ENCODE measurements around the gene NINJ2. TPM values are rescaled to one million over a fixed set of nuclear protein-coding genes. Genes with fewer than 3 reads are reported as not detected.
A peak's percentile ranks its signal among the peaks of the same experiment; 100 is the strongest.
"Not testable (repeated sequence)": the region's sequence is repeated elsewhere in the genome, so short reads cannot be mapped to it uniquely, and the experiment has no call there.

NINJ2 gene
- total RNA-seq (2014; rRNA removed; shearing (Covaris generic)) = 8.6 and 10.9 TPM in 2 replicates

GRCh38 chr12:663293-663871 is at the start of gene NINJ2:
Gene NINJ2, minus strand, starts transcription at chr12:663445. Its CDS starts 85 bp downstream, at chr12:663360.
- no peak for DNase-seq (ENCODE audit: low spot score)

GRCh38 chr12:712172-712863 is 49.1 kb upstream of the NINJ2 start:
- DNase-seq (ENCODE audit: low spot score) = no peak

GRCh38 chr12:709455-710020 is 46.3 kb upstream of the NINJ2 start:
- DNase-seq (ENCODE audit: low spot score) = no peak

- not testable (repeated sequence) for DNase-seq (ENCODE audit: low spot score)
Measured at GRCh38 chr12:708084-708483, 44.8 kb upstream of the NINJ2 start.

- DNase-seq (ENCODE audit: low spot score) = no peak
Measured at GRCh38 chr12:704516-705242, 41.4 kb upstream of the NINJ2 start.

DNA sequence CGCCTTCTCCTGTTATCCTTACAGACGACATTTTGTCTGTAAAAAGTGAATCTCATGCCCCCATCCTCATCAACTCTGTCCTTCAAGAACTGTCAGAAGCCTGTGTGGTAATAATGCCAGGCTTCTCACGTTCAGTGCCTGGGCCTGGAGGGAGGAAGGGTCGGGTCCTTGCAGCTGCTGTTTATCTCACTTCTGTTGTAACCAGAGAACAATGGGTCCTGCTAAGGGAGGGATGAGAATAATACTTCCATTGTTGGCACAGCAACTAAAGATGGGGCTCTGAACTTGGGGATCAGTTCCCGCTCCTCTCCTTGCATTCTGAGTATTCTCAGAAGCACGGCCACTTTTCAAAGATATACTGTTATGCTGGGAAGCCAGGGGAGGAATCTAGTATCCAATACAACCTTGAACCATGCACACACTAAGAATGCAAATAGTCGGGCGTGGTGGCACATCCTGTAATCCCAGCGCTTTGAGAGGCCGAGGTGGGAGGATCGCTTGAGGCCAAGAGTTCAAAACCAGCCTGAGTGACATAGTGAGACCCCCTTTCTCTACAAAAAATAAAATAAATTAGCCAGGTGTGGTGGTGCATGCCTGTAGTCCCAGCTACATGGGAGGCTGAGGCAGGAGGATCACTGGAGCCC is 38.8 kb upstream of the NINJ2 start:
- no peak for DNase-seq (ENCODE audit: low spot score)

GRCh38 chr12:700016-700415 is 36.8 kb upstream of the NINJ2 start:
- no peak for DNase-seq (ENCODE audit: low spot score)

GRCh38 chr12:698222-698621 is 35.0 kb upstream of the NINJ2 start:
- not testable (repeated sequence) for DNase-seq (ENCODE audit: low spot score)

DNA sequence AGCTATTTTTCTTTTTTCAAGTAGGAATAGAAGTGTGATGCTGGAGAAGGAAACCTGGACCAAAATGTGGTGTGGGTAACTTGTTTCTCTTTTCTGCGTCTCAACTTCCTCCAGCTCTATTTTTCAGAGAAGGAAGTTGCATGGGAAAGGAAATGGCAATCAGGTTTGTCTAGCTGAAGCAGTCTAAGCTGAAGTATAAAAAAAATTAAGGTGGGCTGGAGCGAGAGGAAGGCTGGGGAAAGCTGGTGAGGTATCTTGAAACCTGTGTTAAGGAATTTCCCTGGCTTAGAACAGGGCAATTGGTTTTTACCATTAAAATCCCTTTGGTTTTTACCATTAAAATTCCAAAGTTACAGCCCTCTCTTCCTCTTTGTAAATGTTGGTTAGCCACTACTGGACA is 34.2 kb upstream of the NINJ2 start:
- DNase-seq (ENCODE audit: low spot score) = no peak

DNA sequence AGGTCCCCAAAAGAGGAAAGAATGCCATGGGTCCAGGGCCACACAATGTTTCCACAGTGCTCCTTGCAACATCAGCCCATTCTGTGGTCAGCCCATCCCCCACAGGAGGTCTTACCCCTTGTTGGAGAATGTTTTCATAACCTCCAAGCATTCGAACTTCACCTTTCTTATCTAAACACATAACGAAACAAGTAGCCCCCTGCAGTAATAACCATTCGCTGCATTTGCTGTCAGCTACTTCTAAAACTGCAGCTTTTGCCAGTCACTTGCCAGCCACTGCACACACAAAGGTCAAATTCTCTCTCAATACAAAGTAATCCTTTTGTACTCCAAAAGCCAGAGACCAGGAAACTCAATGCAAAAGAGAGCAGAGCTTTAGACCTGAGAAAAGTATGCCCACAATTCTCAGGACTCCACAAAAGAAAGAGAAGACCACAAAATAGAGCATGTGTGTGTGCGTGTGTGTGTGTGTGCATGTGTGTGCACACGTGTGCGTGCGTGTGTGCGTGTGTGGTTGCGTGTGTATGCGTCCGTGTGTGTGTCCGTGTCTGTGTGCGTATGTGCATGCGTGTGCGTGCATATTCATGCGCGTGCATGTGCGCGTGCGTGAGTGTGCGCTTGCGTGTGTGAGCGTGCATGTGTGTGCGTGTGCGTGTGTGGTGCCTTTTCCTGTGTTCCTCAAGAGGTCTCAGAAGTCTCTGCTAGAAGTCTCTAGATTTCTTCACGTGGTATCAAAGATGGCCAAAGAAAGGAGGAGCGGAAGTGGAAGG is 31.7 kb upstream of the NINJ2 start:
- DNase-seq (ENCODE audit: low spot score) = no peak

GRCh38 chr12:693934-694533 is 30.8 kb upstream of the NINJ2 start:
- DNase-seq (ENCODE audit: low spot score) = no peak

- DNase-seq (ENCODE audit: low spot score) = no peak
Measured at GRCh38 chr12:692274-692673, 29.0 kb upstream of the NINJ2 start.

DNA sequence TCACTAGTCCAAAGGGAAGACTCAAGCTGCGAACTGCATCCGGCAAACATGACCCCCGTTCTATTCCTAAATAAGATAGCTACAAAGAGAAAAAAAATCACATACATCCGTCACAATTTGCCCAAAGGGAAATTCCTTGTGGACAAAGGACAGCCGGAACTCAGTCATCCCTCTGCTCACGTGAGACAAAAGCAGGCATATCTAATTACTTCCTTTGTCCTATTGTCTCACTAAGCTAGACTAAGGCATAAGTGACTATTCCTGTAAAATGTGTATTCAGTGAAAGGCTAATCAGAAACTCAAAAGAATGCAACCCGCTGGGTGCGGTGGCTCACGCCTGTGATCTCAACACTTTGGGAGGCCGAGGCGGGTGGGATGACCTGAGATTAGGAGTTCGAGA is 27.2 kb upstream of the NINJ2 start:
- no peak for DNase-seq (ENCODE audit: low spot score)

DNA sequence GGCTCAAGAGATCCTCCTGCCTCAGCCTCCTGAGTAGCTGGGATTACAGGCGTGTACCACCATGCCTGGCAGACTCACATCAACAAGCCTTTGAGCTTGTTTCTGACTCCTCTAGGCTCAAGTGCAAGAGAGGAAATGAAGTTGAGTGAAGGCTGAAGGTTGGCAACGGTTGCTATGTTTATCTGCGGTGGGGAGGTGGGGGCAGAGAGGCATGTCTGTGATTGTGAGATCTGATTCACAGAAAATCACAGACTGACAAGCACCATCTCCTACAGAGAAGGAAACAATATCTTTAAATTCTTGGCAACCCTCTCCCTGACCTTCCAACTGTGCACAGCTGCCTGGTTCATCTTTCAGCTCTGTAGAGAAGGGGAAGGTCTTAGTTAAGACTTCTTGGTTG is 22.1 kb upstream of the NINJ2 start:
- DNase-seq (ENCODE audit: low spot score) = peak; percentile 16

GRCh38 chr12:684416-684815 is 21.2 kb upstream of the NINJ2 start:
- no peak for DNase-seq (ENCODE audit: low spot score)

DNA sequence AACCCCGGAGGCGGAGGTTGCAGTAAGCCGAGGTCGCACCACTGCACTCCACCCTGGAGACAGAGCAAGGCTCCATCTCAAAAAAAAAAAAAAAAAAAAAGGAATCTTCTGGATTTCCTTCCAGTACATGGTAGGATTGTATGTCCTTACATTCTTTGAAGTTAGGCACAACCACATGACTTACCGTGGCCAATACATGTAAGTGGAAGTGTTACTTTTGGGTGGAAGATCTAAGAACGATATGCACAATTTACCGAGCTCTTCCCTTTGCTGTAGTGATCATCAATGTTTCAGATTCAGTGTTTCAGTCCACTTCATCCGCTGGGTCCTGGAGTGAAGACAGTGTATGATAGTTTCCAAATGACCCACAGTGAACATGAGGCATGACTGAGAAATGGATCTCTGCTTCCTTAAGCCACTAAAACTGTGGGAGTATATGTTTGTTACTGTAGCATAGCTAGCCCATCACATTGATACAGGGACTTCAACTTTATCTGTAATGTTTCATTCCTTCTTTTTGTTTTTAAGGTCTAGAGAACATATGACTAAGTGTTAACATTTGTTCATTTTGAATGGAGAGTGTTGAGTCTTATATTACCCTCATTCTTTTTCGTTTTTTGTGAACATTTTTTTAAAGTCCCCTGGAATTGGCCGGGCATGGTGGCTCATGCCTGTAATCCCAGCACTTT is 18.5 kb upstream of the NINJ2 start:
- DNase-seq (ENCODE audit: low spot score) = no peak

DNA sequence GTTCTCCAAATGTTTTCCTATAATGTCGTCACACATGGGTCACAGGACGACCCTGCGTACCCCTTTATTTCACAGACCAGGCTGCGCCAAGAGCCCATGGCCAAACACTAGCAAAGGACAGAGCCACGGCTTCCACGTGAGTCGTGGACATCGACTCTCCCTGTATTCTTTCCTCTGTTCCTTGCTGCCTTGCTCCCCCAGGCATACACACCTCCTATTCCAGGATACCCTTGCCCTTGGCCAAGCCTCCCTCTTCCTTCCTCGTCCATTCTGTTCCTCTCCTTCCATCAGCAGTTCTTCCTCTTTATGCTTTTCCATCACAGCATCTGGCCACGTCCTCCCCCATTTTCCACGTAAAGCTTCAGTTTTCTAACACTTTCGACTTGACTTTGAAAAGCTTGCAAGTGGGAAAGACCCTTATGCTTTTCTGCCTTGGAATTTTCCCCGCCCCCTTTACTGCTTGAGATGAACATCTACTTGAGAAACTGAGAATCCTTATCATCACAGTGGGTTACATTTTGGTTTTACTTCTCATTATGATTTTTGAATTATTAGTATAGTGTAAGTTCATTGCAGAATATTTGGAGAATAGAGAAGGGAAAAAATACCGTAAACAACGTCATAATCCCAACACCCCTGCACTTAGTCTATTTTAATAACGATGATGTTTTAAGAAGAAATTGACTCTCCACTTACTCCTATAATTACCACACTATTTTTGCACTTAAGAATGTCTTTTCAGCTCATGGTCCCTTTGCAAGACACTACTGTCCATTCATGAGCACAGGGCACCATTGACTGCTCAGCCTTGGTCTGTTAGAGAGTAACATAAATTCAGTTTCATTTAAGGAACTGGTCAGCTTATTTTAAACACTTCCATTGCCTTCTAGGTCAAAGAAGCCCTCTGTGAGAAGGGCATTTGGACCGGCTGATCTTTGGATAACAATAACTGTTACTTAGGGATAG is 15.8 kb upstream of the NINJ2 start:
- DNase-seq (ENCODE audit: low spot score) = no peak

GRCh38 chr12:675562-675961 is 12.3 kb upstream of the NINJ2 start:
- no peak for DNase-seq (ENCODE audit: low spot score)

DNA sequence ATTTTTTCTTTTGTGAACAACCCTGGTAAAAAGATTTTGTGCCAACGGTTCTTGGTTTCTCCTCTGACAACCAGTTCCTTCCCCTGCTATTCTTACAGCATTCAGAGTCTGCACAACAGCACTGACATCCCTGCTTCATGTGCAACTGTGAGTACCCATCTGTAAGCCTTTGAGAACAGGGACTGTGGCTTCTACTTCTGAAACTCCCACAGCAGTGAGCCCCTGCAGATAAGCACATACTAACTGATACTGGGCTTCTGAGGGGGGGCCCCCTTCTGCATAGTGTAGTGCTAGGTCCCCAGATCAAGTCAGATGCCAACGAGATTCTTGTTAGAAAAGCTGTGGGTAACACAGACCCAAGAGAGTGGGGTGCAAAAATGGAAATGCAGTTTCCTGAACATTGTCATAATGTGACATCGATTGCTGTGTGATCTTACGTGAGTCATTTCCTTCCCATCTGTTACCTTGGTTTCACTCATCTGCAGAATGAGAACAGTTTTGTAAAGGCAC is 11.1 kb upstream of the NINJ2 start:
- DNase-seq (ENCODE audit: low spot score) = no peak

Measured in HT-29 (cell line).